A549 treated with AZD9567 at 1 μM for 4 hours (cell line): ENCODE measurements around the gene TRPV6. TPM values are rescaled to one million over a fixed set of nuclear protein-coding genes. Genes with fewer than 3 reads are reported as not detected.

Experiments
- total RNA-seq: library from RNA; stranded (reverse); fragments of 200-300 nt; extraction: Qiagen RNA extraction; gene quantifications from 5 replicates; pipeline ENCODE4 v1.2.3, GENCODE V29; 2022; ENCODE audit not compliant: insufficient read depth

The TRPV6 gene
- total RNA-seq: 0.08 TPM in 1 of 5 replicates, not detected in the others

GRCh38 chr7:142885311-142886230 lies at the start of gene TRPV6:
Gene TRPV6 (minus strand): TSS chr7:142885745.

GRCh38 chr7:142933624-142934023 lies 48.1 kb upstream of the TRPV6 start, which contains the start of gene TRPV5:
Gene TRPV5 (minus strand): TSS chr7:142933746. CDS start chr7:142933459, 287 bp downstream.

GRCh38 chr7:142854372-142855113 lies 31.0 kb downstream of the TRPV6 start, which contains the start of gene EPHB6:
Gene EPHB6 (plus strand): TSS chr7:142855076. CDS start chr7:142863228, 8,152 bp downstream.

Other genes with a start within 250 kb of the TRPV6 start
- not detected in 5 replicates for gene PRSS1, start 136.3 kb downstream of the TRPV6 start, total RNA-seq
- not detected in 5 replicates for gene PRSS2, start 114.8 kb downstream of the TRPV6 start, total RNA-seq
- 0.28 to 0.79 TPM (median 0.42 TPM) in 4 of 5 replicates, not detected in the other for gene EPHB6, start 30.7 kb downstream of the TRPV6 start, total RNA-seq
- not detected in 5 replicates for gene TRPV5, start 48.0 kb upstream of the TRPV6 start, total RNA-seq
- gene LLCFC1, start 53.7 kb upstream of the TRPV6 start, total RNA-seq: not detected in 5 replicates
- gene KEL, start 76.6 kb upstream of the TRPV6 start, total RNA-seq: not detected in 5 replicates
- not detected in 5 replicates for gene OR9A2, start 141.4 kb upstream of the TRPV6 start, total RNA-seq
- gene OR6V1, start 166.6 kb upstream of the TRPV6 start, total RNA-seq: not detected in 5 replicates
- gene PIP, start 246.3 kb upstream of the TRPV6 start, total RNA-seq: 0.27 to 0.28 TPM in 2 of 5 replicates, not detected in the others